AG04449 (cell line): ENCODE measurements around the gene SYTL3.

Source experiments
- CTCF ChIA-PET: fragments of 350-600 bp; formaldehyde crosslinking; extraction: SDS; loops from one replicate; lab custom pipeline; 2021; ENCODE audit warnings: antibody characterized with exemption; lab: Yijun Ruan, JAX
- POLR2A ChIA-PET: fragments of 400-600, 350-600 bp; formaldehyde crosslinking; extraction: SDS; loops from one replicate; lab custom pipeline; 2020; ENCODE audit warnings: antibody characterized with exemption, inconsistent platforms; lab: Yijun Ruan, JAX
- DNase-seq: peaks from one replicate; pipeline ENCODE4 v3.0.0-alpha.2; 2010; ENCODE audit warnings: low read depth, low spot score
- H3K4me3 ChIP-seq: 2 replicates; pipeline ENCODE4 v1.5.1; 2011; ENCODE audit warnings: low read depth, mild to moderate bottlenecking, control low read depth, low read length
- TF ChIP-seq, protein P1 (sequence below): IDR thresholded peaks from one replicate; pipeline ENCODE4 v1.5.1; 2011; ENCODE audit warnings: mild to moderate bottlenecking, moderate library complexity, low read length, control low read depth, inconsistent platforms; ENCODE audit not compliant: insufficient read depth; ENCODE audit errors: missing control alignments

SYTL3 gene

GRCh38 chr6:158798311-158798710 lies 148.5 kb downstream of the SYTL3 start:
- ChIA-PET POLR2A (interaction anchor here (0.7 kb wide), 1 partner anchor 232 kb away, joined by 3 read pairs; no protein-coding TSS in a partner anchor), CTCF (interaction anchor here (1.0 to 12.3 kb wide), 3 partner anchors 9 to 175 kb away, joined by 3 to 132 read pairs (median 4); no protein-coding TSS in a partner anchor)
- H3K4me3 ChIP-seq, result no peak overlapping the region
- TF ChIP-seq, protein P1, sequence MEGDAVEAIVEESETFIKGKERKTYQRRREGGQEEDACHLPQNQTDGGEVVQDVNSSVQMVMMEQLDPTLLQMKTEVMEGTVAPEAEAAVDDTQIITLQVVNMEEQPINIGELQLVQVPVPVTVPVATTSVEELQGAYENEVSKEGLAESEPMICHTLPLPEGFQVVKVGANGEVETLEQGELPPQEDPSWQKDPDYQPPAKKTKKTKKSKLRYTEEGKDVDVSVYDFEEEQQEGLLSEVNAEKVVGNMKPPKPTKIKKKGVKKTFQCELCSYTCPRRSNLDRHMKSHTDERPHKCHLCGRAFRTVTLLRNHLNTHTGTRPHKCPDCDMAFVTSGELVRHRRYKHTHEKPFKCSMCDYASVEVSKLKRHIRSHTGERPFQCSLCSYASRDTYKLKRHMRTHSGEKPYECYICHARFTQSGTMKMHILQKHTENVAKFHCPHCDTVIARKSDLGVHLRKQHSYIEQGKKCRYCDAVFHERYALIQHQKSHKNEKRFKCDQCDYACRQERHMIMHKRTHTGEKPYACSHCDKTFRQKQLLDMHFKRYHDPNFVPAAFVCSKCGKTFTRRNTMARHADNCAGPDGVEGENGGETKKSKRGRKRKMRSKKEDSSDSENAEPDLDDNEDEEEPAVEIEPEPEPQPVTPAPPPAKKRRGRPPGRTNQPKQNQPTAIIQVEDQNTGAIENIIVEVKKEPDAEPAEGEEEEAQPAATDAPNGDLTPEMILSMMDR, result no peak
- no peak for DNase-seq

GRCh38 chr6:158799051-158799792 lies 149.4 kb downstream of the SYTL3 start:
- ChIA-PET CTCF (interaction anchor here (0.8 to 12.3 kb wide), 3 partner anchors 10 to 174 kb away, joined by 3 to 132 read pairs (median 3); partner anchors contain the start of gene EZR), POLR2A (no interaction called here)
- DNase-seq, result no peak
- TF ChIP-seq, protein P1, result no peak
- no peak overlapping the region for H3K4me3 ChIP-seq

DNA sequence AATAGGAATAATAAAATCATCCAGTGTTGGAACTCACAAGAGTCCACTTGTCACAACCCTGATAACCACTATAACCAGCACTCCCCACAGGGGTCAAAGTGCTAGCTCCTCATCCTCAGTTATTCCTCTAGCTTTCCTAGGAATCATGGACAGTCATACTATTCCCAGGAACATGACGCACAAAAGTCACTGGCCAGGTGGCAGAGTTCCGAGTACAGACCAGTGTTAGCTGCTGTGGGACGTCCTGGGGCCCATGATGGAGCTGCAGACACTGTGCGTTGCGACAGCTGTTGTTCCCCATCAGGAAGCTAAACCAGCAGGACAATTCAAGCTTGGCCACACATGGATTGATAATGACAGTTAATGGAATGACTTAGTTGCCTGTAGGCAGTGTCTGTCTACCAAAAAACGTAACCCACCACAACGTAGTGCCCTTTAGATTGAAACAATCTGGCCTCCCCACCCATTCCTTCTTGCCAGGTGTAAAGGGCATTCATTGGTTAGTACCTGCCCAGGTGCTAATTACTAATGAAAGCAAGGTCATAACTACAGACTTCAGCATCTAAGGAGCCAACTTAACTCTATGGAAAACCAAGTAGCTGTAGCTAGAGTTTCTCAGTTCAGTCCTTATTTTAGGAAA lies 151.9 kb downstream of the SYTL3 start:
- TF ChIP-seq, protein P1, result no peak
- ChIA-PET CTCF (interaction anchor here (0.7 kb wide), 1 partner anchor 9 kb away, joined by 3 read pairs; no protein-coding TSS in a partner anchor), POLR2A (no interaction called here)
- no peak overlapping the region for H3K4me3 ChIP-seq
- no peak for DNase-seq

DNA sequence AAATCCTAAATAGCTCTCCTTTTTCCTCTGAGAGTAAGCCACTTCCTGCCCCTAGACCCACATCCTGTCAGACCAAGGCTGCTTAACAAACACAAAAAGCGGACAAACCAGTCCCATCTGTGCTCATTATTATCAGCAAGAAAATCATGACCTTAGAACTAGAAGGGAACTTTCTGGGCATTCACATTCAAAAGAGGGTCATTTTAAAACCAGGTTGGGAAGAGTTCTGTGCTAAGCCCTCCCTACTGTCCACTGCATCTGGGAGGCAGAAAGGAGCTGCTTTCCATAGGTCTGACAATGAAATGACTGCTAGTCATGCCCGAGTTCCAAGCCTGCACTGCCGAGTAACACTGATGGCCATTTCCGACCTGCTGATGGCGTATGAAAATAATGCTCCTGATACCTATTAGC lies 153.9 kb downstream of the SYTL3 start:
- CTCF ChIA-PET, result interaction anchor here (1.0 to 1.9 kb wide), 5 partner anchors 11 to 173 kb away, joined by 3 to 6 read pairs (median 3); no protein-coding TSS in a partner anchor

DNA sequence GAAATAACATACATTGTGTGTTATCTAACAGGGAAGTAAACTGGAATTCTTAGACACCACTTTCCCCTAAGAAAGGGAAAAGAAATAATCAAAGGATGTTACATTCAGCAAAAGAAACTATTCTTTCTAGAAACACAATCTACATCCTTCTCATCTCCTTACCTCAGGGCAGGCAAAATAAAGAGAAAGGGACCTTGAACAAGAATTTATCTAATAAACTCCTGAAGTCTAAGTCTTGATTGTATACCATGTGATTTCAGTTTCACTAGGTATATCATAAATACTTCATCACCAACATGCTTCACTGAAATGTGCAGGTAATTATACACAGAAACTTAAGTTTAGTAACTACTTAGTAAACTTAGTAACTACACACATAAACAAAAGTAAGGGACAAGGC lies 154.4 kb downstream of the SYTL3 start:
- DNase-seq, result no peak
- POLR2A ChIA-PET, result interaction anchor here (0.7 kb wide), 1 partner anchor 17 kb away, joined by 3 read pairs; no protein-coding TSS in a partner anchor
- H3K4me3 ChIP-seq, result no peak overlapping the region
- CTCF ChIA-PET, result interaction anchor here (1.0 to 1.9 kb wide), 5 partner anchors 12 to 172 kb away, joined by 3 to 6 read pairs (median 3); no protein-coding TSS in a partner anchor
- TF ChIP-seq, protein P1, result no peak

More for the DNA sequence above, 153.9 kb downstream of the SYTL3 start:
- H3K4me3 ChIP-seq, result no peak overlapping the region; the same call in 1 of the 2 replicates
- TF ChIP-seq, protein P1, result no peak
- POLR2A ChIA-PET, result interaction anchor here (0.7 kb wide), 1 partner anchor 16 kb away, joined by 3 read pairs; no protein-coding TSS in a partner anchor
- no peak for DNase-seq
